Inflammatory macrophage treated with lipopolysaccharide for 4 hours (primary cell): ENCODE results near the gene MDN1.
A peak's percentile ranks its signal among the peaks of the same experiment; 100 is the strongest.

ENCODE experiments used
- DNase-seq: peaks from one replicate; pipeline ENCODE4 v3.0.0-alpha.2; 2020

MDN1 gene

GRCh38 chr6:89692256-89692655, 127.3 kb downstream of the MDN1 start:
- no peak for DNase-seq

- no peak for DNase-seq
These were observed 128.7 kb downstream of the MDN1 start for GRCh38 chr6:89690944-89691324.

- DNase-seq: peak; percentile 69
These were observed 129.9 kb downstream of the MDN1 start for GRCh38 chr6:89689732-89690131.

- no peak for DNase-seq
These were observed 131.3 kb downstream of the MDN1 start for GRCh38 chr6:89688328-89688727.

GRCh38 chr6:89685311-89685710, 134.3 kb downstream of the MDN1 start:
- DNase-seq: no peak

- no peak for DNase-seq
These were observed 136.6 kb downstream of the MDN1 start for GRCh38 chr6:89682991-89683390.

- no peak for DNase-seq
These were observed 137.5 kb downstream of the MDN1 start for GRCh38 chr6:89681983-89682564.

- DNase-seq: no peak
These were observed 139.0 kb downstream of the MDN1 start for GRCh38 chr6:89680551-89680950.

GRCh38 chr6:89680150-89680549, 139.4 kb downstream of the MDN1 start:
- no peak for DNase-seq

GRCh38 chr6:89679215-89680120, 140.1 kb downstream of the MDN1 start:
- no peak for DNase-seq

- no peak for DNase-seq
These were observed 141.1 kb downstream of the MDN1 start for GRCh38 chr6:89678531-89678930.

GRCh38 chr6:89675949-89676748, 143.4 kb downstream of the MDN1 start:
- no peak for DNase-seq

GRCh38 chr6:89670935-89671565, 148.5 kb downstream of the MDN1 start:
- no peak for DNase-seq

GRCh38 chr6:89669002-89669401, 150.6 kb downstream of the MDN1 start:
- DNase-seq: no peak

GRCh38 chr6:89667872-89668556, 151.6 kb downstream of the MDN1 start:
- no peak for DNase-seq

- DNase-seq: no peak
These were observed 156.9 kb downstream of the MDN1 start for GRCh38 chr6:89662659-89663223.

GRCh38 chr6:89661559-89661958, 158.0 kb downstream of the MDN1 start:
- no peak for DNase-seq

GRCh38 chr6:89660981-89661380, 158.6 kb downstream of the MDN1 start:
- DNase-seq: no peak

- no peak for DNase-seq
These were observed 162.0 kb downstream of the MDN1 start for GRCh38 chr6:89657445-89658158.

- DNase-seq: no peak
These were observed 164.5 kb downstream of the MDN1 start for GRCh38 chr6:89655122-89655521.

- no peak for DNase-seq
These were observed 169.0 kb downstream of the MDN1 start for GRCh38 chr6:89650579-89650978.

GRCh38 chr6:89649682-89650081, 169.9 kb downstream of the MDN1 start:
- DNase-seq: no peak
